GM12892 (cell line): ENCODE results near the gene EEPD1.

Experiments used
- POLR2A ChIP-seq: IDR thresholded peaks from 2 replicates; pipeline ENCODE4 v1.6.1; 2011; ENCODE audit warnings: low read depth, low read length, control low read depth
- POLR2AphosphoS5 ChIP-seq: IDR thresholded peaks from 2 replicates; pipeline ENCODE4 v1.6.1; 2011; ENCODE audit warnings: low read depth, low read length, control low read depth
- TAF1 ChIP-seq: IDR thresholded peaks from 2 replicates; pipeline ENCODE4 v1.6.1; 2011; ENCODE audit warnings: low read depth, mild to moderate bottlenecking, control low read depth, low read length, borderline replicate concordance

- TF ChIP-seq POLR2A (no peak), POLR2AphosphoS5 (no peak), TAF1 (no peak)
These were observed 144.4 kb downstream of the EEPD1 start for GRCh38 chr7:36297364-36298009.
